Activated CD8-positive, alpha-beta memory T cell treated with anti-CD3 and anti-CD28 coated beads, Interleukin-2, amount 10 ng/mL, durations not matched to agents 7 days and 5 days (primary cell): ENCODE results near the gene NES. TPM values are rescaled to one million over a fixed set of nuclear protein-coding genes. Genes with fewer than 3 reads are reported as not detected.
A peak's percentile ranks its signal among the peaks of the same experiment; 100 is the strongest.

Experiments
- ATAC-seq: fragments of 150-1000 bp; cut with Tn5 transposase; one replicate; pipeline ENCODE4 v1.10.0; 2021; ENCODE audit warnings: moderate library complexity
- CTCF ChIA-PET: fragments of 350-600 bp; sonication (Branson Sonifier 250); formaldehyde crosslinking; loops from one replicate; lab custom pipeline; 2021; ENCODE audit warnings: antibody characterized with exemption; lab: Charles Lee
- DNase-seq: peaks from one replicate; pipeline ENCODE4 v3.0.0-alpha.2; 2020
- H3K27ac Mint-ChIP-seq: one replicate; pipeline ENCODE4 v1.8.0; 2021; ENCODE audit warnings: mild to moderate bottlenecking, mixed read lengths
- H3K27me3 Mint-ChIP-seq: one replicate; pipeline ENCODE4 v1.8.0; 2021; ENCODE audit warnings: mixed read lengths
- H3K36me3 Mint-ChIP-seq: one replicate; pipeline ENCODE4 v1.8.0; 2021; ENCODE audit warnings: mild to moderate bottlenecking, mixed read lengths
- H3K4me1 Mint-ChIP-seq: one replicate; pipeline ENCODE4 v1.8.0; 2021; ENCODE audit warnings: mixed read lengths
- H3K4me3 Mint-ChIP-seq: one replicate; pipeline ENCODE4 v1.8.0; 2021; ENCODE audit warnings: mild to moderate bottlenecking, moderate library complexity, mixed read lengths
- H3K9me3 Mint-ChIP-seq: one replicate; pipeline ENCODE4 v1.8.0; 2022; ENCODE audit warnings: low read depth, mixed read lengths
- total RNA-seq, 2 experiments: library from RNA; stranded (reverse); gene quantifications; one replicate each; pipeline ENCODE4 v1.2.3, GENCODE V29; 2021

The NES gene
- total RNA-seq, 2 experiments from 2014 or later, result not detected

GRCh38 chr1:156684227-156684782 lies 7.1 kb upstream of the NES start:
- CTCF ChIA-PET, result interaction anchor here (0.7 to 14.8 kb wide), 17 partner anchors 19 to 208 kb away, joined by 3 to 286 read pairs (median 3); partner anchors contain the start of genes CRABP2, HAPLN2, INSRR and ISG20L2
- ATAC-seq (peak; percentile 85), DNase-seq (peak; percentile 77)
- H3K27ac Mint-ChIP-seq, result peak overlapping the region; percentile 24
- peaks cover 52% of the 10 kb centered on the region for H3K27me3 Mint-ChIP-seq
- peaks cover 25% of the 10 kb centered on the region for H3K4me1 Mint-ChIP-seq
- no peaks in the 10 kb centered on the region for H3K9me3 Mint-ChIP-seq
- H3K36me3 Mint-ChIP-seq, result no peaks in the 10 kb centered on the region
- H3K4me3 Mint-ChIP-seq, result no peak overlapping the region

- Mint-ChIP-seq H3K4me1 (peaks cover 27% of the 10 kb centered on the region), H3K9me3 (no peaks in the 10 kb centered on the region), H3K27ac (no peak overlapping the region), H3K4me3 (no peak overlapping the region), H3K36me3 (no peaks in the 10 kb centered on the region), H3K27me3 (peaks cover 61% of the 10 kb centered on the region)
- DNase-seq (no peak), ATAC-seq (no peak)
- CTCF ChIA-PET, result interaction anchor here (1.1 to 14.8 kb wide), 10 partner anchors 9 to 156 kb away, joined by 3 to 185 read pairs (median 4); partner anchors contain the start of gene CRABP2
Measured at GRCh38 chr1:156682166-156682890, 5.1 kb upstream of the NES start.

GRCh38 chr1:156681196-156681960 lies 4.2 kb upstream of the NES start:
- CTCF ChIA-PET, result interaction anchor here (1.2 to 14.8 kb wide), 8 partner anchors 16 to 56 kb away, joined by 3 to 185 read pairs (median 8); partner anchors contain the start of gene CRABP2
- Mint-ChIP-seq H3K27me3 (peaks cover 68% of the 10 kb centered on the region), H3K9me3 (no peaks in the 10 kb centered on the region)

GRCh38 chr1:156680056-156680455 lies 2.8 kb upstream of the NES start:
- peaks cover 78% of the 10 kb centered on the region for H3K27me3 Mint-ChIP-seq
- peaks cover 26% of the 10 kb centered on the region for H3K4me1 Mint-ChIP-seq
- H3K4me3 Mint-ChIP-seq, result no peak overlapping the region
- CTCF ChIA-PET, result interaction anchor here (1.4 to 14.8 kb wide), 7 partner anchors 9 to 234 kb away, joined by 3 to 185 read pairs (median 25); partner anchors contain the start of gene CRABP2
- DNase-seq (no peak), ATAC-seq (no peak)
- H3K27ac Mint-ChIP-seq, result no peak overlapping the region
- H3K9me3 Mint-ChIP-seq, result no peaks in the 10 kb centered on the region
- H3K36me3 Mint-ChIP-seq, result no peaks in the 10 kb centered on the region

More at GRCh38 chr1:156681196-156681960, 4.2 kb upstream of the NES start:
- ATAC-seq (no peak), DNase-seq (no peak)
- H3K4me3 Mint-ChIP-seq, result no peak overlapping the region
- H3K4me1 Mint-ChIP-seq, result peaks cover 28% of the 10 kb centered on the region
- H3K36me3 Mint-ChIP-seq, result no peaks in the 10 kb centered on the region
- no peak overlapping the region for H3K27ac Mint-ChIP-seq

GRCh38 chr1:156677616-156678596 lies 699 bp upstream of the NES start:
- Mint-ChIP-seq H3K27ac (no peak overlapping the region), H3K9me3 (no peaks in the 10 kb centered on the region), H3K36me3 (no peaks in the 10 kb centered on the region), H3K27me3 (peaks cover 88% of the 10 kb centered on the region), H3K4me1 (peaks cover 7% of the 10 kb centered on the region), H3K4me3 (no peak overlapping the region)
- CTCF ChIA-PET, result interaction anchor here (0.7 to 14.8 kb wide), 15 partner anchors 11 to 251 kb away, joined by 3 to 185 read pairs (median 5); partner anchors contain the start of genes BCAN, CRABP2 and HAPLN2
- ATAC-seq (peak; percentile 31), DNase-seq (no peak)

GRCh38 chr1:156676114-156676819 lies 940 bp downstream of the NES start:
- Mint-ChIP-seq H3K27me3 (peaks cover 93% of the 10 kb centered on the region), H3K4me3 (no peak overlapping the region), H3K4me1 (peaks cover 7% of the 10 kb centered on the region), H3K9me3 (no peaks in the 10 kb centered on the region), H3K36me3 (no peaks in the 10 kb centered on the region), H3K27ac (no peak overlapping the region)
- CTCF ChIA-PET, result interaction anchor here (0.8 to 14.8 kb wide), 9 partner anchors 11 to 125 kb away, joined by 3 to 185 read pairs (median 12); partner anchors contain the start of gene CRABP2
- DNase-seq (no peak), ATAC-seq (no peak)

GRCh38 chr1:156675210-156676113 lies 1.7 kb downstream of the NES start:
- no peak overlapping the region for H3K27ac Mint-ChIP-seq
- H3K27me3 Mint-ChIP-seq, result peaks cover 89% of the 10 kb centered on the region
- H3K9me3 Mint-ChIP-seq, result no peaks in the 10 kb centered on the region
- ATAC-seq (no peak), DNase-seq (no peak)
- CTCF ChIA-PET, result interaction anchor here (0.9 to 14.8 kb wide), 7 partner anchors 14 to 55 kb away, joined by 4 to 185 read pairs (median 25); partner anchors contain the start of gene CRABP2
- H3K36me3 Mint-ChIP-seq, result no peaks in the 10 kb centered on the region
- peaks cover 7% of the 10 kb centered on the region for H3K4me1 Mint-ChIP-seq
- no peak overlapping the region for H3K4me3 Mint-ChIP-seq

GRCh38 chr1:156673387-156674121 lies 3.7 kb downstream of the NES start:
- H3K27me3 Mint-ChIP-seq, result peaks cover 71% of the 10 kb centered on the region
- no peak for ATAC-seq

GRCh38 chr1:156671804-156672203 lies 5.4 kb downstream of the NES start:
- H3K4me1 Mint-ChIP-seq, result no peaks in the 10 kb centered on the region
- H3K27me3 Mint-ChIP-seq, result peaks cover 54% of the 10 kb centered on the region
- H3K27ac Mint-ChIP-seq, result no peak overlapping the region
- no peak overlapping the region for H3K4me3 Mint-ChIP-seq
- CTCF ChIA-PET, result interaction anchor here (1.2 to 14.8 kb wide), 3 partner anchors 10 to 54 kb away, joined by 4 to 170 read pairs (median 5); no protein-coding TSS in a partner anchor
- no peak for ATAC-seq
- DNase-seq, result no peak
- H3K36me3 Mint-ChIP-seq, result no peaks in the 10 kb centered on the region
- no peaks in the 10 kb centered on the region for H3K9me3 Mint-ChIP-seq

More at GRCh38 chr1:156673387-156674121, 3.7 kb downstream of the NES start:
- no peak for DNase-seq
- Mint-ChIP-seq H3K4me1 (peaks cover 7% of the 10 kb centered on the region), H3K9me3 (no peaks in the 10 kb centered on the region), H3K27ac (no peak overlapping the region), H3K36me3 (no peaks in the 10 kb centered on the region), H3K4me3 (no peak overlapping the region)
- CTCF ChIA-PET, result interaction anchor here (0.7 to 14.8 kb wide), 3 partner anchors 16 to 49 kb away, joined by 3 to 170 read pairs (median 82); no protein-coding TSS in a partner anchor

GRCh38 chr1:156670791-156671190 lies 6.4 kb downstream of the NES start:
- H3K27ac Mint-ChIP-seq, result no peak overlapping the region
- DNase-seq, result no peak
- H3K4me3 Mint-ChIP-seq, result no peak overlapping the region
- no peaks in the 10 kb centered on the region for H3K9me3 Mint-ChIP-seq
- peaks cover under 1% of the 10 kb centered on the region for H3K4me1 Mint-ChIP-seq
- H3K36me3 Mint-ChIP-seq, result no peaks in the 10 kb centered on the region
- ATAC-seq, result no peak
- CTCF ChIA-PET, result interaction anchor here (1.2 to 2.1 kb wide), 3 partner anchors 13 to 55 kb away, joined by 3 to 5 read pairs (median 4); no protein-coding TSS in a partner anchor
- peaks cover 49% of the 10 kb centered on the region for H3K27me3 Mint-ChIP-seq
